DOHH2 (cell line): ENCODE results near the gene RPS6KA2.

Source experiments
- EZH2phosphoT487 ChIP-seq: fragments of 200-600 bp; sonication (generic); IDR thresholded peaks from 2 replicates; pipeline ENCODE4 v1.6.1; 2017; ENCODE audit warnings: borderline replicate concordance, mild to moderate bottlenecking, antibody characterized with exemption, low read length, moderate library complexity, mixed read lengths
- TF ChIP-seq, protein P1 (sequence below): fragments of 200-600 bp; sonication (generic); IDR thresholded peaks from one replicate; pipeline ENCODE4 v1.5.1; 2014; ENCODE audit warnings: antibody characterized with exemption, mild to moderate bottlenecking, low read depth, low read length; ENCODE audit not compliant: poor library complexity, severe bottlenecking

GRCh38 chr6:166662690-166663089, 35.6 kb upstream of the RPS6KA2 start:
- TF ChIP-seq EZH2phosphoT487: no peak
- TF ChIP-seq, protein P1, sequence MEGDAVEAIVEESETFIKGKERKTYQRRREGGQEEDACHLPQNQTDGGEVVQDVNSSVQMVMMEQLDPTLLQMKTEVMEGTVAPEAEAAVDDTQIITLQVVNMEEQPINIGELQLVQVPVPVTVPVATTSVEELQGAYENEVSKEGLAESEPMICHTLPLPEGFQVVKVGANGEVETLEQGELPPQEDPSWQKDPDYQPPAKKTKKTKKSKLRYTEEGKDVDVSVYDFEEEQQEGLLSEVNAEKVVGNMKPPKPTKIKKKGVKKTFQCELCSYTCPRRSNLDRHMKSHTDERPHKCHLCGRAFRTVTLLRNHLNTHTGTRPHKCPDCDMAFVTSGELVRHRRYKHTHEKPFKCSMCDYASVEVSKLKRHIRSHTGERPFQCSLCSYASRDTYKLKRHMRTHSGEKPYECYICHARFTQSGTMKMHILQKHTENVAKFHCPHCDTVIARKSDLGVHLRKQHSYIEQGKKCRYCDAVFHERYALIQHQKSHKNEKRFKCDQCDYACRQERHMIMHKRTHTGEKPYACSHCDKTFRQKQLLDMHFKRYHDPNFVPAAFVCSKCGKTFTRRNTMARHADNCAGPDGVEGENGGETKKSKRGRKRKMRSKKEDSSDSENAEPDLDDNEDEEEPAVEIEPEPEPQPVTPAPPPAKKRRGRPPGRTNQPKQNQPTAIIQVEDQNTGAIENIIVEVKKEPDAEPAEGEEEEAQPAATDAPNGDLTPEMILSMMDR: no peak
